HFFc6 (cell line): ENCODE measurements around the gene POLD4. TPM values are rescaled to one million over a fixed set of nuclear protein-coding genes. Genes with fewer than 3 reads are reported as not detected.

ENCODE experiments used
- DNase-seq: peaks from one replicate; pipeline ENCODE4 v3.0.0-alpha.2; 2018
- H3K27ac Mint-ChIP-seq: 2 replicates; pipeline ENCODE4 v1.8.0; 2020; ENCODE audit warnings: mild to moderate bottlenecking, mixed read lengths
- H3K27me3 Mint-ChIP-seq: 2 replicates; pipeline ENCODE4 v1.8.0; 2021; ENCODE audit warnings: mild to moderate bottlenecking, moderate library complexity, mixed read lengths; ENCODE audit not compliant: insufficient read depth
- H3K36me3 Mint-ChIP-seq: 2 replicates; pipeline ENCODE4 v1.8.0; 2021; ENCODE audit warnings: low read depth, mixed read lengths
- H3K4me1 Mint-ChIP-seq: 2 replicates; pipeline ENCODE4 v1.8.0; 2020; ENCODE audit warnings: low read depth, mixed read lengths
- H3K4me3 Mint-ChIP-seq: 2 replicates; pipeline ENCODE4 v1.8.0; 2020; ENCODE audit warnings: mild to moderate bottlenecking, moderate library complexity, mixed read lengths
- H3K9me3 Mint-ChIP-seq: 2 replicates; pipeline ENCODE4 v1.8.0; 2020; ENCODE audit warnings: mild to moderate bottlenecking, mixed read lengths
- CTCF ChIP-seq: fragments of 200-600 bp; sonication (generic); IDR thresholded peaks from 2 replicates; pipeline ENCODE4 v1.5.0; 2021; ENCODE audit warnings: antibody characterized with exemption, mild to moderate bottlenecking
- total RNA-seq, 6 experiments: library from RNA; stranded (reverse); fragmentation: NEBNext Ultra II Directional; extraction: Animal tissue kit (Norgen Biotek cat#: 25700); gene quantifications; 2 replicates in 1 of 6; 3 replicates in 5 of 6; pipeline ENCODE4 v1.2.3, GENCODE V29; 2021

The POLD4 gene
- total RNA-seq, 6 experiments from 2014 or later: 69.1 to 80.7 (median 70.9) TPM

- Mint-ChIP-seq H3K27me3 (no peaks in the 10 kb centered on the region), H3K27ac (no peak overlapping the region), H3K4me1 (peaks cover 1% of the 10 kb centered on the region), H3K4me3 (no peak overlapping the region), H3K36me3 (no peaks in the 10 kb centered on the region), H3K9me3 (no peaks in the 10 kb centered on the region)
- no peak for TF ChIP-seq CTCF
- no peak for DNase-seq
Observed at GRCh38 chr11:67313125-67313890, 40.0 kb downstream of the POLD4 start.

- H3K36me3 Mint-ChIP-seq: no peaks in the 10 kb centered on the region
- H3K27ac Mint-ChIP-seq: no peak overlapping the region
- DNase-seq: no peak
- H3K27me3 Mint-ChIP-seq: no peaks in the 10 kb centered on the region
- no peak overlapping the region for H3K4me3 Mint-ChIP-seq
- TF ChIP-seq CTCF: no peak
- H3K9me3 Mint-ChIP-seq: no peaks in the 10 kb centered on the region
- no peaks in the 10 kb centered on the region for H3K4me1 Mint-ChIP-seq
Observed at GRCh38 chr11:67312187-67313021, 40.9 kb downstream of the POLD4 start.

GRCh38 chr11:67311556-67312082 is 41.7 kb downstream of the POLD4 start:
- H3K9me3 Mint-ChIP-seq: no peaks in the 10 kb centered on the region
- H3K27me3 Mint-ChIP-seq: no peaks in the 10 kb centered on the region
- no peak overlapping the region for H3K4me3 Mint-ChIP-seq
- no peak for TF ChIP-seq CTCF
- no peaks in the 10 kb centered on the region for H3K4me1 Mint-ChIP-seq
- H3K27ac Mint-ChIP-seq: no peak overlapping the region
- no peaks in the 10 kb centered on the region for H3K36me3 Mint-ChIP-seq
- no peak for DNase-seq

- H3K36me3 Mint-ChIP-seq: no peaks in the 10 kb centered on the region
- H3K9me3 Mint-ChIP-seq: no peaks in the 10 kb centered on the region
- TF ChIP-seq CTCF: no peak
- H3K27ac Mint-ChIP-seq: no peak overlapping the region
- H3K4me1 Mint-ChIP-seq: no peaks in the 10 kb centered on the region
- DNase-seq: no peak
- H3K27me3 Mint-ChIP-seq: no peaks in the 10 kb centered on the region
- no peak overlapping the region for H3K4me3 Mint-ChIP-seq
Observed at GRCh38 chr11:67311051-67311555, 42.2 kb downstream of the POLD4 start.

GRCh38 chr11:67310246-67311050 is 42.9 kb downstream of the POLD4 start:
- TF ChIP-seq CTCF: no peak
- Mint-ChIP-seq H3K27ac (no peak overlapping the region), H3K27me3 (no peaks in the 10 kb centered on the region), H3K4me3 (no peak overlapping the region), H3K4me1 (no peaks in the 10 kb centered on the region), H3K36me3 (no peaks in the 10 kb centered on the region), H3K9me3 (no peaks in the 10 kb centered on the region)
- DNase-seq: no peak
